ENCODE data around the gene CCNY. TPM values are rescaled to one million over a fixed set of nuclear protein-coding genes. Genes with fewer than 3 reads are reported as not detected.

CCNY gene
- total and polyA plus RNA-seq, 2 of the 4 experiments (the other 2 are of a cell fraction) = 38.0 to 131 TPM

- dilution Hi-C loops (cut with HindIII; ENCODE audit: low sequenced_read_pairs, unreplicated experiment) = no loop called here
- Histone ChIP-seq H2BK5ac (ENCODE audit: low read depth, low read length, poor library complexity, severe bottlenecking) (no peak overlapping the region), H4K8ac (ENCODE audit: low read depth in 2 of 2, low read length in 2 of 2) (peak overlapping the region; percentile 59 to 70; a peak in 3 of 4 replicates), H3K4ac (ENCODE audit: low read depth, low read length) (peak overlapping the region; percentile 22; the same call in 1 of the 2 replicates), H3K23ac (ENCODE audit: low read depth, low read length) (peak overlapping the region; percentile 18; the same call in 1 of the 2 replicates), H2AFZ (replicated peaks; ENCODE audit: low read length, poor library complexity) (peak overlapping the region; percentile 89), H3K9me3 (ENCODE audit: control insufficient read depth, insufficient read depth, low read length) (0 out of 2 replicates have a peak, but pooled peaks cover 2% of the 10 kb centered on the region), H4K5ac (ENCODE audit: low read depth, low read length) (peak overlapping the region; percentile 30), H3K4me2 (ENCODE audit: low read depth, low read length) (peak overlapping the region; percentile 64), H3K36me3 (ENCODE audit: control insufficient read depth, insufficient read depth, low read length) (no peaks in the 10 kb centered on the region), H3K4me3 (ENCODE audit: insufficient read depth, low read depth, low read length) (peak overlapping the region; percentile 37), H3K56ac (ENCODE audit: extremely low read depth, insufficient read depth, low read length) (no peak overlapping the region), H4K91ac (ENCODE audit: insufficient read depth, low read depth, low read length) (peak overlapping the region; percentile 6; the same call in 1 of the 2 replicates), H2AK9ac (replicated peaks; ENCODE audit: low read depth, low read length, poor library complexity) (peak overlapping the region; percentile 61), H3K9ac (ENCODE audit: low read depth, low read length) (no peak overlapping the region), H3K27me3 (ENCODE audit: control insufficient read depth, insufficient read depth, low read length) (peaks cover 31% of the 10 kb centered on the region), H3K79me1 (ENCODE audit: low read depth in 1 of 2, low read length in 2 of 2) (no peaks in the 10 kb centered on the region), H3K18ac (ENCODE audit: low read depth, low read length) (peak overlapping the region; percentile 14; the same call in 1 of the 2 replicates), H2BK120ac (ENCODE audit: low read depth, low read length) (peak overlapping the region; percentile 40), H4K20me1 (ENCODE audit: insufficient read depth, low read length) (no peaks in the 10 kb centered on the region), H2BK20ac (ENCODE audit: low read depth, low read length) (no peak overlapping the region), H3K9me1 (ENCODE audit: insufficient read depth, low read length) (peaks cover 4% of the 10 kb centered on the region; the same call in 1 of the 2 replicates), H3K14ac (replicated peaks; ENCODE audit: low read depth, low read length) (no peak overlapping the region; the same call in 1 of the 2 replicates), H2BK15ac (ENCODE audit: low read depth, low read length) (no peak overlapping the region), H2AK5ac (ENCODE audit: low read depth, low read length) (0 out of 2 replicates have a peak overlapping the region, but pooled peaks have one; percentile 13), H3K4me1 (ENCODE audit: control insufficient read depth, insufficient read depth, low read length) (peaks cover 7% of the 10 kb centered on the region), H3K27ac (ENCODE audit: insufficient read depth, low read length) (no peak overlapping the region)
- DNase-seq (no peak), ATAC-seq (ENCODE audit: low read depth) (peak; percentile 58)
- POLR2A ChIA-PET (ENCODE audit: unreplicated experiment) = no interaction called here
- WGBS, 2 experiments (ENCODE audit: extremely low coverage in 2 of 2, insufficient read length in 1 of 2) = 19% methylated on average over 36 of the region's 78 CpGs; no CpG with 5 or more reads in 1 of the 2 experiments
- in situ Hi-C loops (cut with MboI; ENCODE audit: low sequenced_read_pairs) = no loop called here
- CTCF ChIA-PET = no interaction called here
- BruUV-seq (replicated peaks) = no TSS peak
- intact Hi-C loops (cut with micrococcal nuclease) = loop anchor here (5.0 kb wide), 1 partner anchor 185 kb away; no protein-coding TSS in a partner anchor
- TF ChIP-seq NFE2L2 (IDR thresholded peaks at IDR 0.05; ENCODE audit: low read depth, low read length) (no peak), MXI1 (IDR thresholded peaks at IDR 0.05; ENCODE audit: borderline replicate concordance, low read depth, low read length) (no peak), MAFK (IDR thresholded peaks at IDR 0.05; ENCODE audit: low read depth, low read length) (no peak), BHLHE40 (IDR thresholded peaks at IDR 0.05; ENCODE audit: low read depth, low read length) (no peak), FOS (IDR thresholded peaks at IDR 0.05; ENCODE audit: low read depth, low read length) (no peak), CHD1 (IDR thresholded peaks at IDR 0.05; ENCODE audit: low read depth, low read length) (no peak), POLR2A (IDR thresholded peaks at IDR 0.05; ENCODE audit: low read depth, low read length) (no peak), CEBPB (IDR thresholded peaks at IDR 0.05; ENCODE audit: low read depth, low read length) (no peak), USF2 (IDR thresholded peaks at IDR 0.05; ENCODE audit: low read depth, low read length) (no peak), MAZ (IDR thresholded peaks at IDR 0.05; ENCODE audit: borderline replicate concordance, low read depth, low read length) (no peak), RFX5 (IDR thresholded peaks at IDR 0.05; ENCODE audit: low read depth, low read length) (no peak), RCOR1 (IDR thresholded peaks at IDR 0.05; ENCODE audit: insufficient replicate concordance, low read length) (no peak), SMC3 (IDR thresholded peaks at IDR 0.05; ENCODE audit: low read depth, low read length) (no peak), RAD21 (IDR thresholded peaks at IDR 0.05; ENCODE audit: low read length) (no peak), CTCF (conservative IDR thresholded peaks at IDR 0.05; ENCODE audit: low read depth, low read length) (no peak)
Observed at GRCh38 chr10:35607475-35608327, 271.4 kb downstream of the CCNY start.
